OCI-LY7 (cell line): ENCODE results near the gene LRP1B. TPM values are rescaled to one million over a fixed set of nuclear protein-coding genes. Genes with fewer than 3 reads are reported as not detected.

Source experiments
- BruUV-seq: library from RNA; stranded (reverse); fragments of 400-500 nt; replicated peaks from 2 replicates; lab custom pipeline; 2021; lab: Mats Ljungman, UMichigan
- CTCF ChIA-PET: fragments of 300-600 bp; sonication (Branson Sonifier 250); formaldehyde crosslinking; loops from one replicate; lab custom pipeline; 2022; ENCODE audit warnings: antibody characterized with exemption; ENCODE audit not compliant: unreplicated experiment; lab: Charles Lee
- POLR2A ChIA-PET: fragments of 300-600 bp; sonication (Branson Sonifier 250); formaldehyde crosslinking; loops from one replicate; lab custom pipeline; 2022; ENCODE audit warnings: antibody characterized with exemption; lab: Charles Lee
- DNase-seq: peaks from one replicate; pipeline ENCODE4 v3.0.0-alpha.2; 2015; ENCODE audit warnings: low spot score
- H2AFZ ChIP-seq: fragments of 200-600 bp; sonication (generic), shearing (Covaris generic); 2 replicates; pipeline ENCODE4 v1.6.1; 2014; ENCODE audit warnings: mild to moderate bottlenecking, antibody characterized with exemption, low read length, moderate library complexity
- H3K27ac ChIP-seq: fragments of 200-600 bp; sonication (generic); 2 replicates; pipeline ENCODE4 v1.5.1; 2014; ENCODE audit warnings: mixed run types, low read depth, mild to moderate bottlenecking, moderate library complexity, low read length, inconsistent platforms; ENCODE audit not compliant: poor library complexity, severe bottlenecking
- H3K36me3 ChIP-seq: fragments of 200-600 bp; sonication (generic); 2 replicates; pipeline ENCODE4 v1.6.1; 2014; ENCODE audit warnings: mild to moderate bottlenecking, antibody characterized with exemption, low read length, moderate library complexity, mixed read lengths; ENCODE audit not compliant: insufficient read depth
- H3K4me1 ChIP-seq: fragments of 200-600 bp; sonication (generic); 2 replicates; pipeline ENCODE4 v1.5.1; 2014; ENCODE audit warnings: mild to moderate bottlenecking, low read length; ENCODE audit not compliant: insufficient read depth, poor library complexity, severe bottlenecking
- H3K4me2 ChIP-seq: fragments of 200-600 bp; sonication (generic); 2 replicates; pipeline ENCODE4 v1.6.1; 2014; ENCODE audit warnings: mild to moderate bottlenecking, low read length
- H3K4me3 ChIP-seq: fragments of 200-600 bp; sonication (generic); 2 replicates; pipeline ENCODE4 v1.5.1; 2014; ENCODE audit warnings: mild to moderate bottlenecking, low read depth, low read length; ENCODE audit not compliant: poor library complexity, severe bottlenecking
- H3K79me2 ChIP-seq: fragments of 200-600 bp; sonication (generic); 2 replicates; pipeline ENCODE4 v1.6.1; 2016; ENCODE audit warnings: low read depth, mild to moderate bottlenecking, low read length, moderate library complexity, mixed read lengths; ENCODE audit not compliant: insufficient read depth
- H3K9me2 ChIP-seq: fragments of 200-600 bp; sonication (generic); 2 replicates; pipeline ENCODE4 v1.6.1; 2016; ENCODE audit warnings: mild to moderate bottlenecking, low read length, mixed read lengths; ENCODE audit not compliant: insufficient read depth
- H3K9me3 ChIP-seq: fragments of 200-600 bp; sonication (generic); 2 replicates; pipeline ENCODE4 v1.6.1; 2014; ENCODE audit warnings: mild to moderate bottlenecking, mixed run types, low read length, mixed read lengths
- H4K20me1 ChIP-seq: fragments of 200-600 bp; sonication (generic); 2 replicates; pipeline ENCODE4 v1.6.1; 2014; ENCODE audit warnings: mild to moderate bottlenecking, antibody characterized with exemption, low read length, moderate library complexity, mixed read lengths; ENCODE audit not compliant: insufficient read depth
- CTCF ChIP-seq: fragments of 200-600 bp; sonication (generic); conservative IDR thresholded peaks from 2 replicates; pipeline ENCODE4 v1.5.1; 2014; ENCODE audit warnings: mild to moderate bottlenecking, antibody characterized with exemption, low read length, moderate library complexity, mixed read lengths
- EZH2phosphoT487 ChIP-seq: fragments of 200-600 bp; sonication (generic); IDR thresholded peaks from 2 replicates; pipeline ENCODE4 v1.6.1; 2018; ENCODE audit warnings: low read depth, borderline replicate concordance, mild to moderate bottlenecking, mixed run types, antibody characterized with exemption, low read length, moderate library complexity, mixed read lengths
- intact Hi-C: fragments of 100-400 bp; cut with micrococcal nuclease; formaldehyde crosslinking; loops from one replicate; pipeline ENCODE4 v1.10.0; 2022; ENCODE audit not compliant: unreplicated experiment
- total RNA-seq, 2 experiments: library from RNA; depleted of rRNA in 1 of 2; stranded (reverse); fragments of >200 nt in 1 of 2; shearing (Covaris generic) in 1 of 2; gene quantifications; 2 replicates each; pipeline ENCODE4 v1.2.3, GENCODE V29; 2014 to 2022

Gene LRP1B
- total RNA-seq, 2 experiments from 2014 or later: not detected

GRCh38 chr2:140273958-140274357 lies 1856.9 kb downstream of the LRP1B start:
- POLR2A ChIA-PET: no interaction called here
- Histone ChIP-seq H3K27ac (no peak overlapping the region), H3K4me2 (no peak overlapping the region), H3K79me2 (no peaks in the 10 kb centered on the region), H3K4me3 (no peak overlapping the region), H3K9me3 (no peaks in the 10 kb centered on the region), H3K4me1 (no peaks in the 10 kb centered on the region), H2AFZ (no peak overlapping the region), H4K20me1 (no peaks in the 10 kb centered on the region), H3K36me3 (no peaks in the 10 kb centered on the region), H3K9me2 (no peaks in the 10 kb centered on the region)
- no peak for DNase-seq
- CTCF ChIA-PET: no interaction called here
- BruUV-seq: no TSS peak
- intact Hi-C loops: no loop called here
- no peak for TF ChIP-seq CTCF
- TF ChIP-seq EZH2phosphoT487: no peak

GRCh38 chr2:140273408-140273807 lies 1857.4 kb downstream of the LRP1B start:
- Histone ChIP-seq H3K36me3 (no peaks in the 10 kb centered on the region), H3K4me3 (no peak overlapping the region), H3K9me3 (no peaks in the 10 kb centered on the region), H3K4me1 (no peaks in the 10 kb centered on the region), H3K27ac (no peak overlapping the region), H3K9me2 (no peaks in the 10 kb centered on the region), H2AFZ (no peak overlapping the region), H4K20me1 (no peaks in the 10 kb centered on the region), H3K4me2 (no peak overlapping the region), H3K79me2 (no peaks in the 10 kb centered on the region)
- no peak for DNase-seq
- TF ChIP-seq EZH2phosphoT487 (no peak), CTCF (no peak)
- no TSS peak for BruUV-seq
- intact Hi-C loops: no loop called here
- POLR2A ChIA-PET: interaction anchor here (0.8 kb wide), 1 partner anchor 11 kb away, joined by 3 read pairs; no protein-coding TSS in a partner anchor
- CTCF ChIA-PET: no interaction called here

- TF ChIP-seq EZH2phosphoT487 (no peak), CTCF (no peak)
- no peak overlapping the region for H3K4me3 ChIP-seq
- ChIA-PET POLR2A (interaction anchor here (0.6 kb wide), 1 partner anchor 51 kb away, joined by 3 read pairs; no protein-coding TSS in a partner anchor), CTCF (no interaction called here)
- no peak overlapping the region for H3K4me2 ChIP-seq
- BruUV-seq: no TSS peak
- no peaks in the 10 kb centered on the region for H3K79me2 ChIP-seq
- no peaks in the 10 kb centered on the region for H3K9me3 ChIP-seq
- no peaks in the 10 kb centered on the region for H3K4me1 ChIP-seq
- intact Hi-C loops: no loop called here
- H3K9me2 ChIP-seq: no peaks in the 10 kb centered on the region
- no peak overlapping the region for H2AFZ ChIP-seq
- no peaks in the 10 kb centered on the region for H4K20me1 ChIP-seq
- DNase-seq: no peak
- no peak overlapping the region for H3K27ac ChIP-seq
- H3K36me3 ChIP-seq: no peaks in the 10 kb centered on the region
Observed at GRCh38 chr2:140270224-140270623, 1860.6 kb downstream of the LRP1B start.
